ENCODE results near the gene SPRY4.
"Not testable (repeated sequence)": the region's sequence is repeated elsewhere in the genome, so short reads cannot be mapped to it uniquely, and the experiment has no call there.

Gene SPRY4

GRCh38 chr5:142333749-142334148, 8.9 kb upstream of the SPRY4 start:
- DNase-seq = not testable (repeated sequence)

DNA sequence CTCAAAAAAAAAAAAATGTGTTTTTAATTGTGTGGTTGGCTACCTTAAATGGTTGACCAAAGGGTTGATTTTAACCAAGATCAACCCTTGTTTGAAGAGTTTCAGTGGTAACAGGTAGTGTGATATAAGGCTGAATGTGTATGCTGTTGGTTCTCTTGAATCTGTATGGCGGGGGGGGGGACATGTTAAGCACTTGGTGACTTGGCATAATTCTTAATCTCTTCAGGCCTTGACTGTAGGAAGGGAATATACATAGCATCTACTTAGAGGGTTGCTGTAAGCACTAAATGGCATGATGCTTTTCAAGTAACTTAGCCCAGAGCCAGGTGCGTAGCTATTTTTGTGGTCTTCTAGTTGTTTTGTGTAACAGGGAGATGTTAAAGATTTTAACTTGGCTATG, 5.6 kb upstream of the SPRY4 start:
- DNase-seq = no peak

DNA sequence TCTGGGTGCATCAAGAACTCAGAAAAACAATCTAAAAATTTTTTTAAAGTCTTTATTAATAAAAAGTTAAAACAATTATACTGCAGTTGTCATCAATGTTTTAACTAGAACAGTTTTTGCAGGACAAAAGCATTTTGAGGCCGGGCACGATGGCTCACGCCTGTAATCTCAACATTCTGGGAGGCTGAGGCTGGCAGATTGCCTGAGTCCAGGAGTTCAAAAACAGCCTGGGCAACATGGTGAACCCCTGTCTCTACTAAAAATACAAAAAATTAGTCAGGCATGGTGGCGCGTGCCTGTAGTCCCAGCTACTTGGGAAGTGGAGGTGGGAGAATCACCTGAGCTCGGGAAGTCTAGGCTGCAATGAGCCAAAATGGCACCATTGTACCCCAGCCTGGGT, 5.2 kb upstream of the SPRY4 start:
- DNase-seq = no peak

DNA sequence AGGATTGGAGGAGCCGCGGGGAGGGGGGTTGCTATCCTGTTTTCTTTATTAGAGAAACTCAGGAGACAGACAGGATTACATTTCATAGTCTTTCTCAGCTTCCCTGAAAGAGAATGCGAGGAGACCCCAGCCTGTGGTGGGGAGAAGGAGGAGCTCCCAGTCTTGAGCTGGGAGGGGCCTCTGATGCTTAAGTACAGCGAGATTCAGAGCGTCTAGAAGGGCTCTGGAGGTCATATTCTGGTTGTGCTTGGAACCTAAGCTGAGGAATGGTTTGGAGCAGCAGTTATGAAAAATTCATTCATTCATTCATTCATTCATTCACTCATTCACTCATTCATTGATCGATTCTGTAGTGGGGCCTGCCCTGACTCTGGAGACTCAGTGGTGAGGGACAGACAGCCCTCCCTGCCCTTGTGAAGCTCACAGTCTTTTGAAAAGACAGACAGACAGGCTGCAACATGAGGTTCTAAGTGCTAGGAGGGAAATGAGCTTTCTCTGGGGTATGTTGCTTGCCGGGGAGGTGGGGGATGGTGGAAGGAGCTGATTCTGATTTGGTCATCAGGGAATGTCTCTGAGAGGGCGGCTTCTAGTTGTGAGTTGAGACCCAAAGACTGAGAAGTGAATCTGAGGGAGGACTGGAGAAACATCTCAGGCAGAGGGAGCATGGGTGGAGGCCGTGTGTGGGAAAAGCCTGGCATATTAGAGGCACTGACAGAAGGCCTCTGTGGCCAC, 2.5 kb upstream of the SPRY4 start:
- no peak for DNase-seq

DNA sequence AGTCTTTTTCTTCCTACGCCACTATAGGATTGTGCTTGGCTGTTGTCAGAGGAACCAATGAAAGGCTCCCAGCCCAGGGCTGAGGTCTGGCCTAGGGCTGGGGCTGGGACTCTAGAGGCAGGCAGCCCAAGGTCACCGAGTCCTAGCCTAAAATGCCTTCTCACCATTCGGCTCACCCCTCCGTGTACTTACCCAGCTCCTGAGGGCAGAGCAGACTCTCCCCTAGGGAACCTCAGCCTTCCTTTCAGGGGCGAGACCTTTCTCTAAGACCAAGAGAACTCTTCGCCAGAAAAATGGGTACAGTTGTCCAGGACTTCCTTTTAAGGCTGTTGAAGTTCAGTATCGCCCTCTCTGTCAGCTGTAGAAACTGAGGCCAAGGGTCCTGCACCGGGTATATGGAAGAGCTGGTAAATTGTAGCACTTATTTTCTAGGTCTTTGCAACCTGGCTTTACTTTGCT, 1.7 kb upstream of the SPRY4 start:
- no peak for DNase-seq

DNA sequence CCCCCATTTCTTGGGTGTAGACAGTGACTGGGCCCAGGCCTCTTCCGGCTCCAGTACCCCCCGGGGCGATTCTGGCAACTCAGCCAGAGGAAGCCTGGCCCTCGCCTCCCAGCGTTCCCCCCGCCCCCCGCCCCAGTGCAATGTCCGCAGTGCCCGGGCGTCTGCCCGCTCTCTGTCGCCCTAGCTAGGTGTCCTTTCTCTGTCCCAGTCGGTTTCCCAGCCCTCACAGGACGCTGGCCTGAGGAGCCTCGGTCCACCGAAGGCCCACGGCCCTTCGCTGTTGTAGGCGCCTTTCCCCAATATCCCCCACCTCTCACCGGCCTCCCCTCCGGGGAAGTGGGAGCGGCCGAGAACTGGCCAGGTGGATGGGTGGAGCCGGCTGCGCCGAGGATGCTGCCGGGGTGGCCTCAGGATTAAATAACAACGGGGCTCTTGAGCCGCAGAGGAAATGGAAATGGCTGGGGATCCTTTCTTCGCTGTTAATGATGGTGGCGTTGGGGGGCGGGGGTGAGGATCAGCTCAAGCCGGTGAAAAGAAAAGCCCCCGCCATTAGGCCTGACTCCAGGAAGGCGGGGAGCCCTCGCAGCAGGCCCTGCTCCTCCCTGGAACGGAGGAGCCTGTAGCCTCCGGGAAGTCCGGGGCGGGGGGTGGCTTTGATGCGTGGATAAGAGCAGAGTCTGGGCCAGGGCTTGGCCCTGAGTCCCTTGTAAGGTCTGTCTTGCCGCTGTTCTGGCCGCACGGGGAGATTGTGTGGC, 1.1 kb upstream of the SPRY4 start:
- no peak for DNase-seq

DNA sequence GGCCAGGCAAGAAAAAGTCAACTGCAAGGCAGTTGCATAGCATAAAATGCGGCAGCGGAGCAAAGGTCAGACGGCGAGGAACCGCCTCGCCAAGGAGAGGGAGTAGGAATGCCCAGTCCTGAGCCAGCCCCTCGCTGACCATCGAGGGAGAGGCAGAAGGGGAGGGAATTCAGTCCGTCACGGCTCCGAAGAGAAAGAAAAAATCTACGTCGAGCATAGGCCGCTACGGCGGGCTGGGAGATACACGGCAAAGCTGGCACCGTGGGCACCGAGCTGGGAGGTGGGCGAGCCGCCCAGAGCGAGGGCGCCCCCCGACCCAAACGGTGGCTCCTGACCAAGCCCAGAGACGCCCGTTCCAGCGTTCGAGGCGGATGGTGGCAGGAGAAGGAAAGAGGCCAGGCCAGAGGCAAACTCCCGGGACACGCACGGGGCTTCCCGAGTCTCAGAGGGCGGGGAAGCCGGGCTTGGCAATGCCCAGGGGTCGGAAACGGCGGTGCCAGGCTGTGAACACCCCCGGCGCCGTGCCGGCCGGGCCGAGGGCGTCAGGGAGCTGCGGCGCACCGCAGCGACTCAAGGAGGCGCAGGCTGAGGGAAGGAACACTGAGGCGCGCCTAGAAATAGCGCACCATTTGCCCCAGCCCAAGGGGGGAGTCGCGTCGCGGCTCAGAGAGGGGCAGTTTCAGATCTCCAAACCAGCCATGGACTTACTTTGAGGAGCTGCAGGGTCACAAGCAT, 518 bp downstream of the SPRY4 start:
- DNase-seq = peak in 1 of 2 experiments; percentile 76

GRCh38 chr5:142323480-142324135, 1.2 kb downstream of the SPRY4 start:
- peak; percentile 13 to 39 for DNase-seq

DNA sequence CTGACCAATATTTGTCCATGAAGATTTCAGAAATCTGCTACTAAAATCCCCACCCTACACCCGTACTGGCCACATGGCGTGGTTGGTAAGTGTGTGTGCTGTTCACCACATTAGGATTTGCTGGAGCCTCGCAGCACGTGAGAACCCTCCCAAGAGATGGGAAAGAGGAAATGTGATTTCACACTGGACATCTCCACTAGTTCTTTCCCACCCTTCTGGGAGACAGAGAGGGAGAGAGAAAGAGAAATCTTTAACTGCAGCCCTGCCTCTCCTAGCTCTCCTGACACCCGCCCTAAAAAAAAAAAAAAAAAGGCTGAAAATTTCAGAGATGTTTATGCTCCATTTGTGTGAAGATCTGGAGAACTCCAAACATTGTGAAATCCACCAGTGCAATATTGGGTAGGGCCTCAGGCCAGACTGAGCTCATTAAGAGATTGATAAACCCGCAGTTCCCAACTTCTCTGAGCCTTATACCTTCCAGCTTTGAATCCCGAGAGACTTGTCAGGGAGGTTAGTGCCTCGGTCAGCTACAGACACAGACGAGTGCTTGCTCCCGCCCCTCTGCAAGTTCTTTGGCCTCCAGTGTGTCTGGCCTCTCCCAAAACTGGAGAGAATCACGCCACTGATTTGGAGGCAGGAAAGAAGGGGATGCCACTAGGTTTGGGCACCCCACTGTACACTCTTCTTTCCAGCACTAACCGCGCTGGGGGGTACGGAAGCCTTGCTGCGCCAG, 1.9 kb downstream of the SPRY4 start:
- DNase-seq = no peak

GRCh38 chr5:142322403-142322746, 2.4 kb downstream of the SPRY4 start:
- DNase-seq = no peak

DNA sequence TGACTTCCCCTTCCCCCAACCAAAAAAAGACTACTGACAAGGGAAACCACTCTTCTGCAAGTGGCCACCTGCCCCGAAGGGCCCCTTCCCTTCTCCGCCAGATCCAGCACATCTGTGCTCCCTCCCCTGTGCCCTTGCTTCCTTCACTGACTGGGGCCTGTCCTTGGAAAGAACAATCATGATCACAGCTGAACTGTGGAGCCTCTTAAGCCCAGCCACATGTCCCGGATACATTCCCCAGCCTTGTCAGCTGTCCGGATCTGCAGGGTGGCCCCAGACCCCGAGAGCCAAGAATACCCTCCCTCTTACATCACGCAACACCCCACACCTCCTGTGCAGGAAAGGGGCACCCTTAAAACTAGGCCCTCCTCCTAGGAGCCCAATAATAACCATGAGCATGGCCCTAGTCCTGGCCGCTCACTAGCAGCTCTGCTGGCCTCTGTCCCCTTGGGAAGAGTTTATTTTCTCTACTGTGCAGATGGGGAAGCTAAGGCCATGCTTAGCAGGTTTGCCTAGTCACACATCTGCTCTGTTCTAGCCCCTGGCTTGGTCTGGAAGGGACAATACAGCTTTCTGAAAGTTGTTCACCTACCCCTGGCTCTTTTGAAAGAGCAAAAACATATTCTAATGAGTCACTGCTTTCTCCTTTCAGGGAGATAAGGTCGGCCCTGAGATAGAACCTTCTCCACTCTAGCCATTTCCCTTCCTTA, 3.8 kb downstream of the SPRY4 start:
- DNase-seq = peak; percentile 77 to 79

GRCh38 chr5:142320430-142320738, 4.4 kb downstream of the SPRY4 start:
- DNase-seq = no peak

- no peak for DNase-seq
Observed at GRCh38 chr5:142319560-142320429, 5.0 kb downstream of the SPRY4 start.

GRCh38 chr5:142319105-142319504, 5.7 kb downstream of the SPRY4 start:
- DNase-seq = no peak

DNA sequence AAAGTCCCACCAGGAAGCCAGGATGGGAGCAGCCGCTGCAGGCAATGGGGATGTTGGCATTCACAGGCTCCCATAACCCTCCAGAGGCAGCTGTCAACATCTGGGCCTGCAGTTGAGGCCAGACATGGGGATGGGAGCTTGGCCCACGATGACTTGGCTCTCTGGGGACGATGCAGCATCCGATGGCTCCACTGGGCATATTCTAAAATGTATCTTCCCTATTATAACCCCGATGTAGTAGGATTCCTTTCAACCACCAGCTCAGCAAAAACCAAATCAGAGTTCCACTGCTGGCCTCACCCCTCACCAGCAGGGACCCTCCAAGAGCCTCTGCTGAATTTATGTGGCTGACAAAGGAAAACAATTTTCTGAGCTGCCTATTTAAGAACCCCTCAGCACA, 7.1 kb downstream of the SPRY4 start:
- DNase-seq = no peak

GRCh38 chr5:142317173-142317572, 7.6 kb downstream of the SPRY4 start:
- no peak for DNase-seq

- DNase-seq = no peak
Observed at GRCh38 chr5:142316681-142317080, 8.1 kb downstream of the SPRY4 start.

- peak; percentile 76 for DNase-seq
Observed at GRCh38 chr5:142316051-142316450, 8.8 kb downstream of the SPRY4 start.

GRCh38 chr5:142315096-142315900, 9.5 kb downstream of the SPRY4 start:
- no peak for DNase-seq

GRCh38 chr5:142314606-142315005, 10.2 kb downstream of the SPRY4 start:
- no peak for DNase-seq
